Smooth muscle cell (in vitro differentiated cells): ENCODE data around the gene ME3. TPM values are rescaled to one million over a fixed set of nuclear protein-coding genes. Genes with fewer than 3 reads are reported as not detected.

ENCODE experiments used
- DNase-seq: peaks from one replicate; lab custom pipeline; 2025; ENCODE audit not compliant: unreplicated experiment; lab: John Stamatoyannopoulos, UW
- H2AFZ ChIP-seq: fragments of 200-600 bp; sonication (generic); 2 replicates; pipeline ENCODE4 v1.6.0; 2016; ENCODE audit warnings: antibody characterized with exemption, low read depth, mild to moderate bottlenecking
- H3F3A ChIP-seq: fragments of 200-600 bp; sonication (generic); 2 replicates; pipeline ENCODE4 v1.6.0; 2017; ENCODE audit warnings: antibody characterized with exemption, low read depth
- H3K27ac ChIP-seq: fragments of 200-600 bp; sonication (generic); 2 replicates; pipeline ENCODE4 v1.5.1; 2016; ENCODE audit warnings: low read depth, mild to moderate bottlenecking
- H3K27me3 ChIP-seq: fragments of 200-600 bp; sonication (generic); 2 replicates; pipeline ENCODE4 v1.6.1; 2016; ENCODE audit warnings: low read depth, mild to moderate bottlenecking
- H3K36me3 ChIP-seq: fragments of 200-600 bp; sonication (generic); 2 replicates; pipeline ENCODE4 v1.5.1; 2016; ENCODE audit warnings: low read depth
- H3K4me1 ChIP-seq: fragments of 200-600 bp; sonication (generic); 2 replicates; pipeline ENCODE4 v1.5.1; 2016; ENCODE audit warnings: low read depth
- H3K4me2 ChIP-seq: fragments of 200-600 bp; sonication (generic); 2 replicates; pipeline ENCODE4 v1.6.0; 2016; ENCODE audit warnings: mild to moderate bottlenecking
- H3K4me3 ChIP-seq: fragments of 200-600 bp; sonication (generic); 2 replicates; pipeline ENCODE4 v1.5.1; 2016; ENCODE audit warnings: mild to moderate bottlenecking
- H3K79me2 ChIP-seq: fragments of 200-600 bp; sonication (generic); 2 replicates; pipeline ENCODE4 v1.6.0; 2016; ENCODE audit warnings: low read depth, mild to moderate bottlenecking
- H3K9ac ChIP-seq: fragments of 200-600 bp; sonication (generic); 2 replicates; pipeline ENCODE4 v1.6.0; 2016; ENCODE audit warnings: low read depth
- H3K9me3 ChIP-seq: fragments of 200-600 bp; sonication (generic); replicated peaks from 2 replicates; pipeline ENCODE4 v1.5.1; 2016; ENCODE audit warnings: low read depth
- H4K20me1 ChIP-seq: fragments of 200-600 bp; sonication (generic); 2 replicates; pipeline ENCODE4 v1.6.0; 2016; ENCODE audit warnings: low read depth
- WGBS: methylation state at CpG from one replicate; pipeline ENCODE4 v1.1.7; 2016; ENCODE audit warnings: low lambda C conversion rate; 5-methylcytosine and 5-hydroxymethylcytosine counted together
- polyA plus RNA-seq: library from polyadenylated mRNA; unstranded; fragments of >200 nt; fragmentation: Nextera tagmentation; extraction: Ambion mirVana; gene quantifications from 2 replicates; pipeline ENCODE4 v1.2.1, GENCODE V29; 2016
- total RNA-seq: library from RNA; depleted of rRNA; stranded (reverse); fragments of >200 nt; gene quantifications from 2 replicates; pipeline ENCODE4 v1.2.3, GENCODE V29; 2014
- TF ChIP-seq, protein P1 (sequence below): fragments of 200-600 bp; sonication (generic); IDR thresholded peaks from 2 replicates; pipeline ENCODE4 v1.5.1; 2017; ENCODE audit warnings: borderline replicate concordance, mild to moderate bottlenecking, antibody characterized with exemption; ENCODE audit not compliant: insufficient read depth, poor library complexity, severe bottlenecking

Gene ME3
- total and polyA plus RNA-seq, 2 experiments from 2014 or later: 4.2 to 8.4 TPM

DNA sequence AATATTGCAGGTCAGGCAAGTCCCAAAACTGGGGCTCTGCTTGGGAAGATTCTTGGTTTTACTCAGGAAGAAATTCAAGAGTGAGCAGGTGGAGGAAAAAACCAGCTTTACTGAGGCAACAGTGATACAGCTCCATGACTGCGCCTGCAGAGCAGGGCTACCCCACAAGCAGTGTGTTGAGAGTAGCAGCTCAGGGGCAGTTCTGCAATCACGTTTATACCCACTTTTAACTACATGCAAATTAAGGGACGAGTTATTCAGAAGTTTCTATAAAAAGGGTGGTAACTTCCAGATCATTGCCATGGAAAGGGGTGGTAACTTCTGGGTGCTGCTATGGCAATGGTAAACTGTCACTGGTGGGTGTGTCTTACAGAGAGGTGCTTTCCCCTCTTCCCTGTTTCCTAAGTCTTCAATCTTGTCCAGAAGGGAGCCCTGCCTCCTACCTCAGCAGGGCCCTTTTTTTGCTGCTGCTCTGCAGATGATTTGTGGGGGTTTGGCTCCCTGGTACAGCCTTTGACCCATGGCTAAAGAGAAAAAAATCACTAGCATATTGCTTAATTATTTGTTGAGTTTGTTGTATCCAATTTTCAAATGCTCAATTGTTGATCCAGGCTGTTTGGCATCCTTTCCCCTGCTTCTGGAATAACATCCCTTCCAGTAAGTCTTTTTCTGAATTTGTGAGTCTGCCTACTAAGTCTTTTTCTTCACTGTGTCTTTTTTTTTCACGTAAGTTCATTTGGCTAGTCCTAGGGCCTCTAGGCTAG is 30.0 kb upstream of the ME3 start:
- no peaks in the 10 kb centered on the region for H3K79me2 ChIP-seq
- WGBS: 90% methylated on average over 4 of the region's 4 CpGs

DNA sequence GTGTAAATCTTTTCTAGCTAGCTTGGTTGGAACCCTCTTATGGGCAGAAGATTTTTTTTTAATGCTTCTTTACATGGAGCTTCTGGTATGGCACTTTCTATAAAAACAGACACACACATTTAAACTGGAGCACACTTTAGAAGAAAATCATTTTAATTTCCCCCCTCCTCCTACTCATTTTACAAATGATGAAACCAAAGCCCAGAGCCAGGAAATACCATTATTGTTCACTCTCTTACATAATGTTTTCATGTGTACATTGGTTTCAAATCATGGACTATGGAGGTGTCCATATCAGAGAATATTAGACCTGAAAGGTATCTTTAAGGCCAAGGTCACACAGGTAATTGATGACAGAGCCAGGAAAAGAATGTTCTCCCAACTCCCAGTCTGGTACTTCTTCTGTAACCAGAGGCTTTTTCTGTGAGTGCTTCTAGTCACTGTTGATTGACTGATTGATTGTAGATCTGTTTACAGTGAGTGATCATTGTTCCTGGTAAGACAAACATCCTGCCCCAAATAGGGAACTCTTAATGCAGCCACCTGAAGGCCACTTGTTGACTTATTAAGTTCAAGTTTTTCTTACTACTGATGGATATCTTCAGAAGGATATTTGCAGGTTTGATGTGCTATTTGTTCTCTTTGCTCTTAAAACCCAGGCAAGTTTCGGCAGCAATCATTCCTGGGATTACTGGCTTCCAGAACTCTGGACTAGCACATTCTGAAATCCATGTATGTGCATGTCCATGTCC is 26.8 kb upstream of the ME3 start:
- no peak overlapping the region for H3K4me2 ChIP-seq
- H3K4me3 ChIP-seq: no peak overlapping the region
- no peaks in the 10 kb centered on the region for H3F3A ChIP-seq
- no peaks in the 10 kb centered on the region for H3K27me3 ChIP-seq
- H3K9ac ChIP-seq: no peak overlapping the region
- peaks cover 9% of the 10 kb centered on the region for H3K4me1 ChIP-seq
- no peaks in the 10 kb centered on the region for H3K9me3 ChIP-seq
- TF ChIP-seq, protein P1, sequence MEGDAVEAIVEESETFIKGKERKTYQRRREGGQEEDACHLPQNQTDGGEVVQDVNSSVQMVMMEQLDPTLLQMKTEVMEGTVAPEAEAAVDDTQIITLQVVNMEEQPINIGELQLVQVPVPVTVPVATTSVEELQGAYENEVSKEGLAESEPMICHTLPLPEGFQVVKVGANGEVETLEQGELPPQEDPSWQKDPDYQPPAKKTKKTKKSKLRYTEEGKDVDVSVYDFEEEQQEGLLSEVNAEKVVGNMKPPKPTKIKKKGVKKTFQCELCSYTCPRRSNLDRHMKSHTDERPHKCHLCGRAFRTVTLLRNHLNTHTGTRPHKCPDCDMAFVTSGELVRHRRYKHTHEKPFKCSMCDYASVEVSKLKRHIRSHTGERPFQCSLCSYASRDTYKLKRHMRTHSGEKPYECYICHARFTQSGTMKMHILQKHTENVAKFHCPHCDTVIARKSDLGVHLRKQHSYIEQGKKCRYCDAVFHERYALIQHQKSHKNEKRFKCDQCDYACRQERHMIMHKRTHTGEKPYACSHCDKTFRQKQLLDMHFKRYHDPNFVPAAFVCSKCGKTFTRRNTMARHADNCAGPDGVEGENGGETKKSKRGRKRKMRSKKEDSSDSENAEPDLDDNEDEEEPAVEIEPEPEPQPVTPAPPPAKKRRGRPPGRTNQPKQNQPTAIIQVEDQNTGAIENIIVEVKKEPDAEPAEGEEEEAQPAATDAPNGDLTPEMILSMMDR: no peak
- no peak overlapping the region for H2AFZ ChIP-seq
- no peaks in the 10 kb centered on the region for H4K20me1 ChIP-seq
- H3K27ac ChIP-seq: no peak overlapping the region
- 46% methylated on average over 1 of the region's 1 CpG for WGBS
- no peaks in the 10 kb centered on the region for H3K79me2 ChIP-seq
- no peaks in the 10 kb centered on the region for H3K36me3 ChIP-seq
- no peak for DNase-seq

More for the DNA sequence above, 30.0 kb upstream of the ME3 start:
- no peak for DNase-seq
- no peak overlapping the region for H3K4me3 ChIP-seq
- peaks cover 6% of the 10 kb centered on the region for H3K4me1 ChIP-seq
- H3K4me2 ChIP-seq: no peak overlapping the region
- no peaks in the 10 kb centered on the region for H3K27me3 ChIP-seq
- H3F3A ChIP-seq: no peaks in the 10 kb centered on the region
- TF ChIP-seq, protein P1: no peak
- no peaks in the 10 kb centered on the region for H3K36me3 ChIP-seq
- H3K27ac ChIP-seq: no peak overlapping the region
- H3K9ac ChIP-seq: no peak overlapping the region
- H4K20me1 ChIP-seq: no peaks in the 10 kb centered on the region
- H2AFZ ChIP-seq: no peak overlapping the region
- no peaks in the 10 kb centered on the region for H3K9me3 ChIP-seq

DNA sequence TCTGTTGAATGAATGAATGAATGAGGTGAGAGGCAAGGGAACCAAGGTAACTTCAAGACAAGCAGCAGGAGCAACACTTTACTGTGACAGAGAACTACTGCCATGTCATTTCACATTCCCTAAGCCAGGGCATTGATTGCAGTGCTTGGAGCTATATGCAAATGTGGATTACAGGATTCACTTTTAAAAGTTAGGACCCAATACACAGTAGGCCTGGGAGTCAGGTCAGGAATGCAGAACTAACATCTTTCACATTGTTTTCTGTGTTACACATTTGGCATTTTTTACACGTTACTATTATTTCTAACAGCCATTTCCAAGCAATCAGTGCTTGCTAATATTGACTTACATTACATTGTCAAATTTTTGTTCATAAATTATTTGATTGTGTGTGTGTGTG is 26.2 kb upstream of the ME3 start:
- H3K27ac ChIP-seq: no peak overlapping the region
- H4K20me1 ChIP-seq: no peaks in the 10 kb centered on the region
- no peak for DNase-seq
- no peaks in the 10 kb centered on the region for H3K9me3 ChIP-seq
- no peaks in the 10 kb centered on the region for H3K36me3 ChIP-seq
- H3K27me3 ChIP-seq: no peaks in the 10 kb centered on the region
- peaks cover 9% of the 10 kb centered on the region for H3K4me1 ChIP-seq
- H3K9ac ChIP-seq: no peak overlapping the region
- no peaks in the 10 kb centered on the region for H3F3A ChIP-seq
- H2AFZ ChIP-seq: no peak overlapping the region
- H3K4me3 ChIP-seq: no peak overlapping the region
- TF ChIP-seq, protein P1: no peak
- WGBS: 95% methylated on average over 1 of the region's 1 CpG
- no peaks in the 10 kb centered on the region for H3K79me2 ChIP-seq
- no peak overlapping the region for H3K4me2 ChIP-seq
